ENCODE measurements around the gene TECPR2.

DNA sequence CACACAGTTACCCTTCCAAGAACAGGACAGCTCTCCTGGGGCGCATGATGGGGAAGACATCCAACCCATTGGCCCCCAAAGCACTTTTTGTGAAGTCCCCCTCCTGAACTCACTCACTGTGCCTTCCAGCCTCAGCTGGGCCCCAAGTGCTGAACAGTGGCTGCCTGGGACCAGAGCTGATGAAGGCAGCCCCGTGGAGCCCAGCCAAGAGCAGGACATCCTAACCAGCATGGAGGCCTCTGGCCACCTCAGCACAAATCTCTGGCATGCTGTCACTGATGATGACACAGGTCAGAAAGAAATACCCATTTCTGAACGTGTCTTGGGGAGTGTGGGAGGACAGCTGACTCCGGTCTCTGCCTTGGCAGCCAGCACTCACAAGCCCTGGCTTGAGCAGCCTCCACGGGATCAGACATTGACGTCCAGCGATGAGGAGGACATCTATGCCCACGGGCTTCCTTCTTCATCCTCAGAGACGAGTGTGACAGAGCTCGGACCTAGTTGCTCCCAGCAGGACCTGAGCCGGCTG is 72.0 kb downstream of the TECPR2 start:
- TF ChIP-seq CTCF (IDR thresholded peaks at IDR 0.05) (no peak), POLR2AphosphoS5 (IDR thresholded peaks at IDR 0.05) (no peak), POLR2A (IDR thresholded peaks at IDR 0.05; ENCODE audit: low read depth) (no peak)
